ENCODE measurements around the gene SLC12A6. TPM values are rescaled to one million over a fixed set of nuclear protein-coding genes. Genes with fewer than 3 reads are reported as not detected.
"Not testable (repeated sequence)": the region's sequence is repeated elsewhere in the genome, so short reads cannot be mapped to it uniquely, and the experiment has no call there.

The SLC12A6 gene
- total RNA-seq, 2 donors from 2014 or later, result 58.3 to 82.9 TPM

- DNase-seq (ENCODE audit: low spot score) (no peak), ATAC-seq (ENCODE audit: insufficient number of reproducible peaks, low FRiP score, low read depth) (no peak)
- Histone ChIP-seq H3K27ac (no peak overlapping the region), H3K4me1 (ENCODE audit: control insufficient read depth in 1 of 2, low read depth in 2 of 2) (no peaks in the 10 kb centered on the region), H3K36me3 (no peaks in the 10 kb centered on the region), H3K27me3 (replicated peaks; ENCODE audit: insufficient read depth) (no peaks in the 10 kb centered on the region), H3K9me3 (no peaks in the 10 kb centered on the region), H3K4me3 (no peak overlapping the region)
- TF ChIP-seq, protein P1, sequence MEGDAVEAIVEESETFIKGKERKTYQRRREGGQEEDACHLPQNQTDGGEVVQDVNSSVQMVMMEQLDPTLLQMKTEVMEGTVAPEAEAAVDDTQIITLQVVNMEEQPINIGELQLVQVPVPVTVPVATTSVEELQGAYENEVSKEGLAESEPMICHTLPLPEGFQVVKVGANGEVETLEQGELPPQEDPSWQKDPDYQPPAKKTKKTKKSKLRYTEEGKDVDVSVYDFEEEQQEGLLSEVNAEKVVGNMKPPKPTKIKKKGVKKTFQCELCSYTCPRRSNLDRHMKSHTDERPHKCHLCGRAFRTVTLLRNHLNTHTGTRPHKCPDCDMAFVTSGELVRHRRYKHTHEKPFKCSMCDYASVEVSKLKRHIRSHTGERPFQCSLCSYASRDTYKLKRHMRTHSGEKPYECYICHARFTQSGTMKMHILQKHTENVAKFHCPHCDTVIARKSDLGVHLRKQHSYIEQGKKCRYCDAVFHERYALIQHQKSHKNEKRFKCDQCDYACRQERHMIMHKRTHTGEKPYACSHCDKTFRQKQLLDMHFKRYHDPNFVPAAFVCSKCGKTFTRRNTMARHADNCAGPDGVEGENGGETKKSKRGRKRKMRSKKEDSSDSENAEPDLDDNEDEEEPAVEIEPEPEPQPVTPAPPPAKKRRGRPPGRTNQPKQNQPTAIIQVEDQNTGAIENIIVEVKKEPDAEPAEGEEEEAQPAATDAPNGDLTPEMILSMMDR (IDR thresholded peaks at IDR 0.05), result no peak
Measured at GRCh38 chr15:34347951-34348638, 10.5 kb upstream of the SLC12A6 start.

DNA sequence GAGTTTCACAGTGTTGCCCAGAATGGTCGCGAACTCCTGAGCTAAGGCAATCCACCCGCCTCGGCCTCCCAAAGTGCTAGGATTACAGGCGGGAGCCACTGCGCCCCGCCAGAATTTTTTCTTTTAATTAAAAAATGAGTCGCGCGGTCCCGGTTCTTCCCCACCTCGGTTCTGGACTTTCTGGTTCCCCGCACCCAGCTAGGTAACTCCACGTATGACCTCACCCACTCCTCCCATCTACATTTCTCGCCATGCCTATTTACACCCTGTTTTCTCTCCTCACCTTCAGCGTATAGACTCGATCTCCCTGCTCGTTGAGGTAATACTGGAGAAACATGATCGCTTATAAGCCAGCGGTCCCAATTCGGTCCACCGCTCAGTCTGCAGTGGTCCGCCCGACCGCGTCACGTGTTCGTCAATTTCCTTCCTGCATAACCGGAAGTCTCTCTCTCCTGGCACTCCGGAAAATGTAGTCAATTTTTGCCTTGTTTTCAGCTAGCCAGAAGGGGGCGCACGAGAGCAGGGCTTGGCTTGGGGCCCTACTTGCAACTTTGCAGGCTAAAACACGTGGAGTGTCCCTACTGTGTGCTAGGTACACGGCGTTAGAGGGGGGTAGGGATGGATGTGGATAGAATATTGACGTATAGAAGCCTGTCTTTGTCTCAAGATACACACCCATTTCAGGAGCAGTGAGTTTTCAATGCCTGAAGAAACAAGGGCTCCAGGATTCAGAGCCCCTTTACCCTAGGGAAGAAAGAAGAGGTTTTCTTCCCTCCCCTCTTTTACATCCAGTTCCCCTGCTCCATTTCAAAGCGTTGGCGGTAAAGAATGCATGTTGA, 5.4 kb upstream of the SLC12A6 start, which contains the start of the genes NOP10 and NUTM1:
NOP10 (minus strand) TSS at position 400 of the 839 bp plus-strand sequence; CDS start at position 337, 63 bp downstream.
NUTM1 (plus strand) TSS at position 579 of the 839 bp plus-strand sequence. CDS start 382 bp downstream, outside the sequence.
- Histone ChIP-seq H3K27me3 (replicated peaks; ENCODE audit: insufficient read depth) (no peaks in the 10 kb centered on the region), H3K4me3 (peak within 1 kb of the TSS; percentile 82), H3K36me3 (peaks cover 7% of the 10 kb centered on the region), H3K4me1 (ENCODE audit: control insufficient read depth in 1 of 2, low read depth in 2 of 2) (peaks cover 10 to 18% of the 10 kb centered on the region in 2 donors), H3K27ac (peak within 1 kb of the TSS; percentile 84 to 88), H3K9me3 (no peaks in the 10 kb centered on the region)
- TF ChIP-seq, protein P1 (IDR thresholded peaks at IDR 0.05), result peak; percentile 96
- ATAC-seq (ENCODE audit: insufficient number of reproducible peaks, low FRiP score, low read depth) (peak; percentile 84), DNase-seq (ENCODE audit: low spot score) (peak; percentile 56)

GRCh38 chr15:34342213-34342736, 4.7 kb upstream of the SLC12A6 start:
- not testable (repeated sequence) for ATAC-seq (ENCODE audit: insufficient number of reproducible peaks, low FRiP score, low read depth); H3K27me3 ChIP-seq (replicated peaks; ENCODE audit: insufficient read depth); H3K9me3 ChIP-seq; H3K36me3 ChIP-seq; DNase-seq (ENCODE audit: low spot score)
- H3K4me3 ChIP-seq, result peak overlapping the region; percentile 82
- H3K27ac ChIP-seq, result peak overlapping the region; percentile 84 to 88
- H3K4me1 ChIP-seq (ENCODE audit: control insufficient read depth in 1 of 2, low read depth in 2 of 2), result peaks cover 10 to 18% of the 10 kb centered on the region in 2 donors

DNA sequence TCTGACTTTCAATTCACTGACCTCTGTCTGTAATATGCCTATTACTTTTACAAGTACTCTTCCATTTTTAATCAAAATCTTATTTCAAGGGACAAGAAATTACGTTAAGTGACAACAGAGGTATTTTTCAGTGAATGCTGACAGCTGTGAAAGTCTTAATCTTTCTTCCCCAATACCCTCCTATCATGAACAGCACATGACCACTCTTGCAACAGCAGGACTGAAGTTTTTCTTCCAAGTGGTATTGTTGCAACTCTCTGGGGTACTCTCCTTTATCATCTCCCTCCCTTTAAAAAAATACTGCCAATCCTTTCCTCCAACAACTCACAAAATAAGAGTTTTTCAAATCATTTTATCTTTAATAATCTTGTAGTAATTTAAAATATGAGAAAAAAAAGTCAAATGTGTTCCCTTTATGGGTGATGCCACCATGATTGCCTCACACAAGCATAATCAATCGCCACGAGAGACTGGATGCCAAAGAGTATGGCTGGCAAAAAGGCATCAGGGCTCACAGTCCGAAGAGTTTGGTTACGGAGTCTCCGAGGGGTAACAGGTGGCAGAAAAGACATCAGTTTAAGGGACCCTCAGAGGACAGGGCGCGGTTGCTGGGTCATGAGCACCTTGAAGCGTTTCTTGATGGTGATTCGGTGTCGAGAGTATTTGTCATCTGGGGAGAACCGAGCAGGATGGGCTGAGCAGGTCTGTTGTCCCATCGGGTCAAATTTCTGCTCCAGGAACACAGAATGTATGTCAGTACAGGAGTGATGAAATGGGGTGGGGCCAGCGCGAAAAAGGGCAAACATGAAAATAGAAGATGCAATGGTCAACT, 4.0 kb upstream of the SLC12A6 start:
- Histone ChIP-seq H3K27me3 (replicated peaks; ENCODE audit: insufficient read depth) (no peaks in the 10 kb centered on the region), H3K36me3 (peaks cover 7% of the 10 kb centered on the region), H3K27ac (no peak overlapping the region), H3K4me3 (peak overlapping the region; percentile 82), H3K4me1 (ENCODE audit: control insufficient read depth in 1 of 2, low read depth in 2 of 2) (peaks cover 12 to 23% of the 10 kb centered on the region in 2 donors), H3K9me3 (no peaks in the 10 kb centered on the region)
- TF ChIP-seq, protein P1 (IDR thresholded peaks at IDR 0.05), result no peak
- DNase-seq (ENCODE audit: low spot score), result no peak
- no peak for ATAC-seq (ENCODE audit: insufficient number of reproducible peaks, low FRiP score, low read depth)

- H3K4me3 ChIP-seq, result no peak overlapping the region
- TF ChIP-seq, protein P1 (IDR thresholded peaks at IDR 0.05), result no peak
- no peak overlapping the region for H3K27ac ChIP-seq
- H3K4me1 ChIP-seq (ENCODE audit: control insufficient read depth in 1 of 2, low read depth in 2 of 2), result peaks cover 18 to 39% of the 10 kb centered on the region in 2 donors
- no peaks in the 10 kb centered on the region for H3K9me3 ChIP-seq
- ATAC-seq (ENCODE audit: insufficient number of reproducible peaks, low FRiP score, low read depth) (no peak), DNase-seq (ENCODE audit: low spot score) (no peak)
- H3K36me3 ChIP-seq, result peaks cover 7% of the 10 kb centered on the region
- H3K27me3 ChIP-seq (replicated peaks; ENCODE audit: insufficient read depth), result no peaks in the 10 kb centered on the region
Measured at GRCh38 chr15:34339946-34340345, 2.4 kb upstream of the SLC12A6 start.

Data from thoracic aorta (tissue), 2 donors.